Pericardium fibroblast (primary cell): ENCODE data around the gene FAM156B. TPM values are rescaled to one million over a fixed set of nuclear protein-coding genes. Genes with fewer than 3 reads are reported as not detected.

Experiments used
- total RNA-seq: library from RNA; depleted of rRNA; stranded (reverse); fragments of >200 nt; gene quantifications from 2 replicates; pipeline ENCODE4 v1.2.3, GENCODE V29; 2015

Gene FAM156B
- total RNA-seq = 11.8 and 15.6 TPM in 2 replicates

GRCh38 chrX:52896855-52897709, at the start of gene FAM156B:
TSS of gene FAM156B (plus strand) at chrX:52897330. CDS start at chrX:52907226, 9,896 bp downstream.

GRCh38 chrX:52867610-52868348, 29.4 kb upstream of the FAM156B start, which contains the start of gene XAGE3:
TSS of gene XAGE3 (minus strand) at chrX:52868083. CDS start at chrX:52867133, 950 bp downstream.

Other genes with a start within 250 kb of the FAM156B start
- not detected in 2 replicates for gene SSX7, start 242.4 kb upstream of the FAM156B start, total RNA-seq
- gene SSX2, start 190.2 kb upstream of the FAM156B start, total RNA-seq = not detected in 2 replicates
- gene SSX2B, start 146.1 kb upstream of the FAM156B start, total RNA-seq = not detected in 2 replicates
- not detected in 2 replicates for gene SPANXN5, start 99.9 kb upstream of the FAM156B start, total RNA-seq
- gene XAGE5, start 86.0 kb upstream of the FAM156B start, total RNA-seq = not detected in 2 replicates
- not detected in 2 replicates for gene XAGE3, start 29.2 kb upstream of the FAM156B start, total RNA-seq
- gene FAM156A, start 61.2 kb downstream of the FAM156B start, total RNA-seq = 9.6 and 11.2 TPM in 2 replicates
- 1.5 and 2.5 TPM in 2 replicates for gene GPR173, start 151.5 kb downstream of the FAM156B start, total RNA-seq
- gene TSPYL2, start 185.0 kb downstream of the FAM156B start, total RNA-seq = 10.0 and 10.4 TPM in 2 replicates
- 2.0 and 3.9 TPM in 2 replicates for gene KANTR, start 196.8 kb downstream of the FAM156B start, total RNA-seq